Astrocyte of the hippocampus (primary cell): Measurements from ENCODE around the gene ITGA3.

Source experiments
- DNase-seq: peaks from one replicate; pipeline ENCODE4 v3.0.0; 2011; ENCODE audit warnings: low read depth, low spot score

The ITGA3 gene

GRCh38 chr17:50093246-50093645 lies 37.3 kb downstream of the ITGA3 start:
- DNase-seq = no peak

DNA sequence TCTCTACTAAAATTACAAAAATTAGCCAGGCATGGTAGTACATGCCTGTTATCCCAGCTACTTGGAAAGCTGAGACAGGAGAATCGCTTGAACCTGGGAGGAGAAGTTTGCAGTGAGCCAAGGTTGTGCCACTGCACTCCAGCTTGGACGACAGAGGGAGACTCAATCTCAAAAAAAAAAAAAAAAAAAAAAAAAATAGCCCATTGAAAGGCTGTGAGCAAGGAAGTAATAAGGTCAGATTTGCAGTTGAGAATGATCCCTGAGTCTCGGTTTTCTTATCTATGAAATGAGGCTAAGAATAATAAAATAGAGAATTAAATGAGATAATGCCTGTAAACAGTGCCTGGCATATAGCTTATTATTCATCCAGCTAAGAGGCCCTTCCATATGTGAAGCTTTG lies 37.9 kb downstream of the ITGA3 start:
- no peak for DNase-seq

- peak; percentile 94 for DNase-seq
These were observed 38.4 kb downstream of the ITGA3 start for GRCh38 chr17:50094243-50094752.

GRCh38 chr17:50094753-50095619 lies 39.1 kb downstream of the ITGA3 start, which contains the start of gene PDK2:
Gene PDK2, plus strand, starts transcription at chr17:50095351. Its CDS starts 85 bp downstream, at chr17:50095436.
- DNase-seq = peak; percentile 98

DNA sequence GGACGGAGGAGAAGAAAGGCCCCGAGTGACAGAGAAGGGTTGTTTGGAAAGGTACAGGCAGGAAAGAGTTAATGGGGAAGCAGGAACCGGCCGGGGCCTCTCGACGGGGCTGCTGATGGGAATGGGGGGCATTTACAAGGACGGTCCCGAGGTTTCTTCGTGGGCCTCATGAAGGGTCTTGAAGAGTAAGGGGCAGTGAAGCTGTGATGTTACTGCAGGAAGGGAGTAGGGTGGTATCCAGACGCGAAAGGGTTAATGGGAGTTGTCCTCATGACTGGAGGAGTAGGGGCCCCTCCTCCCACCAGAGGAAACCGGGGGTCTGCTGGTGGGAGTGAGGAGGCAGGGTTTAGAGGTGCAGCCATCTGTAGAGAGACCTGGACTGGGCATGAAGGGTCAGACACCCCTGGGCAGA lies 39.7 kb downstream of the ITGA3 start:
- no peak for DNase-seq

- no peak for DNase-seq
These were observed 40.2 kb downstream of the ITGA3 start for GRCh38 chr17:50096092-50096491.

GRCh38 chr17:50096758-50097157 lies 40.8 kb downstream of the ITGA3 start:
- no peak for DNase-seq

- no peak for DNase-seq
These were observed 41.5 kb downstream of the ITGA3 start for GRCh38 chr17:50097455-50097854.

DNA sequence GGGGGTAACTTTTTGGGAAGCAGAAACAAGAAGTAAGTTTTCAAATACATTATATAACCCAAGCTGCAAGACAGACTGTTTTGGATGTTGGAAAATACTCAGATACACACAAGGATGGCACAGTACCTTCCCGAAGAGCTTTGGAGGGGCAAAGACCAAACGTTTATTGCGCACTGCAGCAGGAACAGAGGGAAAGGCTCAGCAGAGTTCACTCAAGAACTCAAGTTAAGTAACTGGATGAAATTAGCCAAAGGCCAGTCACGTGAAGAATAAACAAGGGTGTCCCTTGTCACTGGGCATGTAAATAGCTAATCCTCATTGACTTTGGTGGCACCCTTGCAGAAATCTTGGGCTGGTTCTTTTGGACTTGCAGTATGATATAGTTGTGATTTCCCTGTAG lies 42.0 kb downstream of the ITGA3 start:
- no peak for DNase-seq

DNA sequence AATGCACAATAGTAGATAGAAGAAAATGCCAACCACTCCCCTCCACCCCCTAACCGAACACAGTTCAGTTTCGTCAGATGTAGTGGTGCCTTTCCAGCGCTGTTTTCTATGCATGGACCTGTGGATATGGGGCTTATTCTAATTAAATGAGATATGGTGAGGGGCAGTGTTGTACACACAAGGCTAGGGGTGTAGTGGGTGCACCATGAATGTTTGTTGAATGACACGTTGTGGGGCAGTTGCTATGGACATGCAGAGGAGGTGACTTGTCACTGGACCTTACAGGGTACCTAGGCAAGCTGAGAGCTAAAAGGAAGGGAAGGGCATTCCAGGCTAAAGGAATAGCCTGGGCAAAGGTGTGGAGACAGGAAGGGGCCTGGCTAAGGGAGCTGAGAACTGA lies 42.7 kb downstream of the ITGA3 start:
- DNase-seq = no peak

GRCh38 chr17:50099003-50099402 lies 43.1 kb downstream of the ITGA3 start:
- DNase-seq = no peak

GRCh38 chr17:50100480-50100883 lies 44.6 kb downstream of the ITGA3 start:
- DNase-seq = no peak

- no peak for DNase-seq
These were observed 45.0 kb downstream of the ITGA3 start for GRCh38 chr17:50100921-50101345.

- DNase-seq = peak; percentile 47
These were observed 45.6 kb downstream of the ITGA3 start for GRCh38 chr17:50101346-50102163.

DNA sequence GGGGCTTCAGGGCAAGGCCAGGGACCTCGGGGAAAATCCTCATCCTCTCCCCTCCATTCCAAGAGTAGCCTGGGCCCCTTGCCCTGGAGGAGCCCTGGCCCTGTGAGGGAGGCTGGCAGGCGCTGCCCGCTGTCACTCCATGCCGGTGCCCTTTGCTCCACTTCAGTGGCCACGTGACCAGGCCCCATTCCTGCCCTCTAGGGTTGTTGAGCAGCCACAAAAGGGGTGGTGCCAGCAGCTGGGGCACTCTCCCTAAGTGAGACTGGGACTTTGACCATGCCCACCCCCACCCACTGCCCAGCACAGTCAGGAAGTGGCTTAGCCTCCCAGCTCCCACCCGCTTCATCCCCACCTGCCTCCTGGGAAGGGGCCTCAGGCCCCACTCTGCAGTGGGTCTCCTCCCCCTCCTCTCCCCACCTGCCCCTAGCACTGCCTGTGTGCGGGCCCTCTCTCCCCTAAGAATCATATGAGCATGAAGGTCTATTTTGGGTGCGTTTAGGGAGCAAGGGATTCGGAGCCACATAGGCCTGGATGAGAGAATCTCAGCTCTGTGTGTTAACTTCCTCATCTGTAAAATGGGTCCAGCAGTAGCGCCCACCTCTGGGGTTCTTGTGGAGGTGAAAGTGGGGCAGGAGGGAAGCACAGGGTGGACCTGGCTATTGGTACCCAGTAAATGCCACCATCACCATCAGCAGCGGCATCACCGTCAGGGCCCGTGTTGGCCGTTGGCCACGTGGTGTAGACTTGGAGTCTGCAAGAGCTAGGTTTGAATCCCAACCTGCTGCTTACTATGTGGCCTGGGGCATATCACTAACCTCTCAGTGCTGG lies 46.5 kb downstream of the ITGA3 start:
- DNase-seq = no peak

DNA sequence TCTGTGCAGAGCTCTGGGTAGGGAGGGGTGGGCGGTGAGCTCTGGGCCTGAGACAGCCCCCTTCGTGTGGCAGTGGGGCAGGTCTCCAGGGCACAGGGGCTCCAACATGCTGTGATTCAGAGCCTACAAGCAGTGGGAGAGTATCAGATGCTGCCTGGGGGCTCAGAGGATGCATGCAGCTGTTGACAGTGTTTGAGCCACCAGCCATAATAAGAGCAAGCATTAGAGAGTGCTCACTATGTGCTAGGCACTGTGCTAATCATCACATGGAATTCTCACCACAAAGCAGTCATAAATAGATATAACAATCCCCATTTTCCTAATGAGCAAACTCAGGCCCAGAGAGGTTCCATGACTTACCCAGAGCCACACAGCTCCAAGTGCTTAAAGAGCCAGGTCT lies 47.3 kb downstream of the ITGA3 start:
- DNase-seq = no peak

DNA sequence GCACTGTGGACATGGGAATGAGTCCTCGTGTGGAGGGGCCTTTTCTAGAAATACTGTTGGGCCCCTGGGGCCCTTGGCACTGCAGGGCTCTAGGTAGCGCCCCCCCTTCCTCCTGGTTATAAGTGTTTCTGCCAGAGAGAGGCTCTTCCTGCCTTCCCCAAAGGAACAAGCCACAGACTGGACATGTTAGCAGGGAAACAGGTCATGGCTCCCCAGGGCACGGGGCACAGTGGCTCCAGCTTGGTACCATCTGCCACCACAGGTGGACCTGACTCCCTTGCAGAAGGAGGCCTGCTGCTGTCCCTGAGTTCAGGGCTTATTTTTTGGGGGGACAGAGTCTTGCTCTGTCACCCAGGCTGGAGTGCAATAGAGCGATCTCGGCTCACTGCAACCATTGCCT lies 48.0 kb downstream of the ITGA3 start:
- DNase-seq = no peak

- no peak for DNase-seq
These were observed 49.9 kb downstream of the ITGA3 start for GRCh38 chr17:50105811-50106210.

GRCh38 chr17:50106393-50107131 lies 50.7 kb downstream of the ITGA3 start:
- DNase-seq = no peak

GRCh38 chr17:50107790-50108414 lies 52.0 kb downstream of the ITGA3 start:
- no peak for DNase-seq
